ENCODE results near the gene LRRTM4. TPM values are rescaled to one million over a fixed set of nuclear protein-coding genes. Genes with fewer than 3 reads are reported as not detected.

The LRRTM4 gene
- total RNA-seq, 1 donor from 2014 or later = 10.6 TPM

DNA sequence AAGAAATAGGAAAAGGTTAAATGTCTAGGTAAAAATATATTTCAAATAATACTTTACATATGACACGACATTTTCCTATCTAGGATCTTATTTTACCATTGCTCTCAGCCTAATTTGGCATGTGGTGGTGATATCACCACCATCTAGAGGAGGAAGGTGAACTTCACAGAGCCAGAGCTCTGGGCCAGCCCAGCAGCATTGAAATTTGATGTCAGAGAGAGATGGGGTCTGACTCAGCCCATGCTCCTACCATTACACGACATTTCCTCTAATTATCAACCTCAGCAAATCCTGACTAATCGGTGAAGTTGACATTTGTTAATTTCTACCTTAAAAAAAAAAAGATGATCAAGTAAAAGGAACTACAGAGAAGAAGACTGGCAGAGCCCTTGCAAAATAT is 42.3 kb downstream of the LRRTM4 start:
- no peak for TF ChIP-seq CTCF (conservative IDR thresholded peaks at IDR 0.05)
- no peak overlapping the region for H3K4me3 Mint-ChIP-seq
- H3K27ac Mint-ChIP-seq (ENCODE audit: unreplicated experiment) = no peak overlapping the region
- peaks cover 6% of the 10 kb centered on the region for H3K9me3 Mint-ChIP-seq
- no peak for DNase-seq (ENCODE audit: low read depth, low spot score)
- H3K36me3 Mint-ChIP-seq (ENCODE audit: low read depth) = peaks cover 5% of the 10 kb centered on the region
- peaks cover 22% of the 10 kb centered on the region for H3K4me1 Mint-ChIP-seq
- H3K27me3 Mint-ChIP-seq (ENCODE audit: low read depth) = no peaks in the 10 kb centered on the region

DNA sequence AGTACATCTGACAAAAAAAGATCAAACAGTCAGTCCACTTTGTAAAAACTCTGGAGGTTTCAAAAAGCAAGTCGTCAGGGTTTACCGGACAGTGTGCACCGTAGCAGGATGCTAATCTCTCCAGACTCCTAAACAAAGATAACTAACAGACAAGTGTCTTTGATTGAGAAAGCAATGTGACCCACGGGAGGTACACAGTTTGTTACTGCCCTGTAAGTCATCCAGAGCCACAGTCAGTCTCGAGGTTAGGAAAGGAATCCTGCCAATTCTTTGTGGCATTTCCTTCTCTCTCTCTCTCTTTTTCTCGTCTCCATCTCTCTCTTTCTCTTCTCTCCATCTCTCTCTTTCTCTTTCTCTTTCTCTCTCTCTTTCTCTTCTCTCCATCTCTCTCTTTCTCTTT is 42.8 kb downstream of the LRRTM4 start:
- Mint-ChIP-seq H3K4me1 (peaks cover 22% of the 10 kb centered on the region), H3K36me3 (ENCODE audit: low read depth) (peaks cover 5% of the 10 kb centered on the region), H3K27me3 (ENCODE audit: low read depth) (no peaks in the 10 kb centered on the region), H3K27ac (ENCODE audit: unreplicated experiment) (no peak overlapping the region), H3K9me3 (peaks cover 6% of the 10 kb centered on the region), H3K4me3 (no peak overlapping the region)
- no peak for DNase-seq (ENCODE audit: low read depth, low spot score)
- TF ChIP-seq CTCF (conservative IDR thresholded peaks at IDR 0.05) = no peak

DNA sequence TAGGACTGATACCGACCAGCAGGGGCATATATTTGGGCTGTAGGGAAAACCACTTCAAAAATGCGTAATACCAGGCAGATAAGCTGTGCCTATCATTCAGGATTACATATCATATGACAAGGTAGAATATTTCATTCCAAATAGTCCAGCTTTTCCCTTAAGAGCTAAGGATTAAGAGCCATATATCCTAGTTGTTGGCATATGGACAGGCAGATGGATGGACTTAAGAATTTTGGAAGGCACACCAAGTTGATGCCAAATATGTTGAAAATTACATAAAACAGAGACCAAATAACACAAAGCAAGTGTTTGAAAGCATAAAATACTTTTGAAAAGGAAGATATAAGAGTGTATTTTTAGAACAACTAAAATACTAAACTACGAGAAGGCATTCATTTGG is 52.1 kb downstream of the LRRTM4 start:
- no peaks in the 10 kb centered on the region for H3K27me3 Mint-ChIP-seq (ENCODE audit: low read depth)
- no peak for DNase-seq (ENCODE audit: low read depth, low spot score)
- H3K36me3 Mint-ChIP-seq (ENCODE audit: low read depth) = no peaks in the 10 kb centered on the region
- no peaks in the 10 kb centered on the region for H3K9me3 Mint-ChIP-seq
- no peak overlapping the region for H3K4me3 Mint-ChIP-seq
- peaks cover 47% of the 10 kb centered on the region for H3K4me1 Mint-ChIP-seq
- no peak overlapping the region for H3K27ac Mint-ChIP-seq (ENCODE audit: unreplicated experiment)
- TF ChIP-seq CTCF (conservative IDR thresholded peaks at IDR 0.05) = no peak

- Mint-ChIP-seq H3K27ac (ENCODE audit: unreplicated experiment) (no peak overlapping the region), H3K36me3 (ENCODE audit: low read depth) (no peaks in the 10 kb centered on the region), H3K9me3 (no peaks in the 10 kb centered on the region), H3K4me1 (peaks cover 45% of the 10 kb centered on the region), H3K4me3 (peak overlapping the region; percentile 61), H3K27me3 (ENCODE audit: low read depth) (no peaks in the 10 kb centered on the region)
- TF ChIP-seq CTCF (conservative IDR thresholded peaks at IDR 0.05) = no peak
- no peak for DNase-seq (ENCODE audit: low read depth, low spot score)
Measured at GRCh38 chr2:77469106-77469505, 53.1 kb downstream of the LRRTM4 start.

GRCh38 chr2:77459840-77460239 is 62.3 kb downstream of the LRRTM4 start:
- Mint-ChIP-seq H3K27me3 (ENCODE audit: low read depth) (no peaks in the 10 kb centered on the region), H3K4me1 (peaks cover 25% of the 10 kb centered on the region), H3K4me3 (no peak overlapping the region), H3K9me3 (peaks cover 2% of the 10 kb centered on the region), H3K36me3 (ENCODE audit: low read depth) (peaks cover 3% of the 10 kb centered on the region), H3K27ac (ENCODE audit: unreplicated experiment) (no peak overlapping the region)
- DNase-seq (ENCODE audit: low read depth, low spot score) = no peak
- no peak for TF ChIP-seq CTCF (conservative IDR thresholded peaks at IDR 0.05)

DNA sequence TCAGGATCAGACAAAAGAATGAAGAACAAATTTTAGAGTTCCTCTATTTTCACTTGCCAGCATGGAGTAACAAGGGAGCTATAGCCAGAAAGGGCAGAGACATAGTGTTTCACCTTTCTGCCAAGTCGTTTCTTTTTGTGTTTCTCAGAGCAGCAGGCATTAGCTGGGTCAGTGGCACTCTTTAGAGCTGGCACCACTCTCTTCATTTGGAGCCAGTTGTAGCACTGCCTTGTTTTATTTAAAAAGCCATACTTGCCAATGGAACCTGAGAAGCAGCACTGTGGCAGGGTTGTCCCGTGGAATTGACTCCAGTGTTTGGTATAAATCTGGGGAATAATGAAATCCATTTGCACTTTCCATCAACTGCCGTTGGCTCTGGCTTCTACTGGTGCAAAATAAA is 64.0 kb downstream of the LRRTM4 start:
- no peak for DNase-seq (ENCODE audit: low read depth, low spot score)
- no peak for TF ChIP-seq CTCF (conservative IDR thresholded peaks at IDR 0.05)
- Mint-ChIP-seq H3K4me3 (no peak overlapping the region), H3K27me3 (ENCODE audit: low read depth) (no peaks in the 10 kb centered on the region), H3K4me1 (peaks cover 25% of the 10 kb centered on the region), H3K36me3 (ENCODE audit: low read depth) (peaks cover 3% of the 10 kb centered on the region), H3K27ac (ENCODE audit: unreplicated experiment) (no peak overlapping the region), H3K9me3 (peaks cover 2% of the 10 kb centered on the region)

All from neural crest cell (in vitro differentiated cells).